GM10248 (cell line): Measurements from ENCODE around the gene CDC42BPB.

Experiments used
- CTCF ChIA-PET: fragments of 300-600 bp; sonication (Branson Sonifier 250); formaldehyde crosslinking; extraction: SDS; loops from one replicate; lab custom pipeline; 2021; ENCODE audit warnings: antibody characterized with exemption; lab: Yijun Ruan, JAX
- POLR2A ChIA-PET: fragments of 350-650 bp; sonication (Branson Sonifier 250); formaldehyde crosslinking; extraction: SDS; loops from one replicate; lab custom pipeline; 2020; ENCODE audit warnings: antibody characterized with exemption; lab: Yijun Ruan, JAX
- DNase-seq: peaks from one replicate; pipeline ENCODE4 v3.0.0; 2012; ENCODE audit errors: extremely low spot score
- TF ChIP-seq, protein P1 (sequence below): IDR thresholded peaks from 2 replicates; pipeline ENCODE4 v1.5.1; 2012; ENCODE audit warnings: mild to moderate bottlenecking, low read depth; ENCODE audit errors: extremely low read depth, missing control alignments, control extremely low read depth

Gene CDC42BPB

DNA sequence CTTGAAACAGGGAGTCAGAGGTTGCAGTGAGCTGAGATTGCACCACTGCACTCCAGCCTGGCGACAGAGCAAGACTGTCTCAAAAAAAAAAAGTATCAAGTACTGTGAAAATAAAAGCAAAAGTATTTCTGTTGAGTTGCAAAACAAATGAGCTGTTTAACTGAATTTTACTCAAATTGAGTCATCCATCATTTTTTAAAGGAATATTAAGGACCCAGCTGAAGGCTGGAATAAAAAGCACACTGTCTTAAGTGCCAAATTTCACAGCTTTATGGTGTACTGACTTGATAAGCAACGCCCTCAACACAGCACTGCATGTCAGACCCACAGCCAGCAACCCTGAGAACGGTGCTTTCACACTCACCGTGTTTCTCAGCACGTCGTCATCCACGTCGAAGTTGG is 76.9 kb downstream of the CDC42BPB start:
- TF ChIP-seq, protein P1, sequence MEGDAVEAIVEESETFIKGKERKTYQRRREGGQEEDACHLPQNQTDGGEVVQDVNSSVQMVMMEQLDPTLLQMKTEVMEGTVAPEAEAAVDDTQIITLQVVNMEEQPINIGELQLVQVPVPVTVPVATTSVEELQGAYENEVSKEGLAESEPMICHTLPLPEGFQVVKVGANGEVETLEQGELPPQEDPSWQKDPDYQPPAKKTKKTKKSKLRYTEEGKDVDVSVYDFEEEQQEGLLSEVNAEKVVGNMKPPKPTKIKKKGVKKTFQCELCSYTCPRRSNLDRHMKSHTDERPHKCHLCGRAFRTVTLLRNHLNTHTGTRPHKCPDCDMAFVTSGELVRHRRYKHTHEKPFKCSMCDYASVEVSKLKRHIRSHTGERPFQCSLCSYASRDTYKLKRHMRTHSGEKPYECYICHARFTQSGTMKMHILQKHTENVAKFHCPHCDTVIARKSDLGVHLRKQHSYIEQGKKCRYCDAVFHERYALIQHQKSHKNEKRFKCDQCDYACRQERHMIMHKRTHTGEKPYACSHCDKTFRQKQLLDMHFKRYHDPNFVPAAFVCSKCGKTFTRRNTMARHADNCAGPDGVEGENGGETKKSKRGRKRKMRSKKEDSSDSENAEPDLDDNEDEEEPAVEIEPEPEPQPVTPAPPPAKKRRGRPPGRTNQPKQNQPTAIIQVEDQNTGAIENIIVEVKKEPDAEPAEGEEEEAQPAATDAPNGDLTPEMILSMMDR, result no peak
- ChIA-PET CTCF (interaction anchor here (1.2 kb wide), 2 partner anchors 22 to 285 kb away, joined by 3 to 4 read pairs; no protein-coding TSS in a partner anchor), POLR2A (no interaction called here)
- DNase-seq, result no peak

DNA sequence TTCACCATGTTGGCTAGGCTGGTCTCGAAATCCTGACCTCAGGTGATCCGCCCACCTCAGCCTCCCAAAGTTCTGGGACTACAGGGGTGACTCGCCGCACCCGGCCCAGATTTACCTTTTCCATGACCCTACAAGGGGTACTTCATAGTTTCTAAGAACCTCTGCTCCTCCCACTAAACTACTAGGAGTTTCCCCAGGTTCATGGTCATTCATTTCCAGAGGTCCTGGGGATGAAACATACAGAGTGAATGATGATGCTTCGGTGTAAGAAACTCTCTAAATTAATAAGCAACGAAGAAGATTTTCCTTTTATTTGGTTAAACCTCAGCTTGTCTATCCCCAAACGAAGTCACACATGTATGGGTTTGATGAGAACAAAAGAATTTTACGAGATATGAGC is 77.9 kb downstream of the CDC42BPB start:
- no peak for DNase-seq
- TF ChIP-seq, protein P1, result no peak
- CTCF ChIA-PET, result no interaction called here
- POLR2A ChIA-PET, result no interaction called here

DNA sequence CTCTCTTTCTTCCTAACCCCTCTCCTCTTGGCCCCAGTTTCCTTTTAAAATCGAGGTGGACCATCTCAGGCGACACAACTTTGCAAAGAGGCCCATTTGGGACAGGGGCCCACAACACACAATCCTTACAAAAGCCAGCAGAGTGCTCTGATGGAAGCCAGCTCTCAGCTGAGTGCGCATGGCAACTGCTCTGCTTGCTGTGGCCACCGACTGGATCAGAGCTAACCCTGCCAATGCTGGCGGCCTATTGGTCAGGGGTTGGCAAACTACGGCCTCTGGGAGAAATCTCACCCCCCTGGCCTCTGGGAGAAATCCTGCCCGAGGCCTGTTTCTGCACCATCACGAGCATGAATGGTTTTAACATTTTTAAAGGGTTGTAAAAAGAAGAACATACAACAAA is 79.9 kb downstream of the CDC42BPB start:
- ChIA-PET POLR2A (interaction anchor here (0.7 kb wide), 1 partner anchor 84 kb away, joined by 5 read pairs; no protein-coding TSS in a partner anchor), CTCF (interaction anchor here (1.1 to 1.9 kb wide), 2 partner anchors 283 to 284 kb away, joined by 3 to 4 read pairs; no protein-coding TSS in a partner anchor)
- TF ChIP-seq, protein P1, result no peak
- DNase-seq, result no peak

DNA sequence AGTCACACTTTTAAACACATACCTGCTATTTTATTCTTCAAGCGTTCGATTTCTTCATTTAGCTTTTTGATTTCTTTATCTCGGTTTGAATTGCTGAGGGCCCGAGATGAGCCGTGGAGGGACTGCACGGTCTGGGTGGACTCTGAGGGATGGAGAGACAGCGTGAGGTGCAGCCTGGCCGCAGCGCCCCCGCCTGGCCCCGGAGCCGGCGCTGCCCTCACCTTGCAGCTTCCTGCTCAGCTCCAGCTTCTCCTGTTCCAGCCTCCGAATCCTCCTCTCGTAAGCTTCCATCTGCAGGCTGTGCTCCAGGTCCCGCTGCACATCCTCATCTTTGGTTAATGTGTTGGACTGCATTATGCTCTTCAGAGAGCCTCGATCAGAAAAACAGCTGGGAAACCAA is 81.7 kb downstream of the CDC42BPB start:
- DNase-seq, result no peak
- TF ChIP-seq, protein P1, result no peak
- ChIA-PET POLR2A (no interaction called here), CTCF (interaction anchor here (1.3 to 1.9 kb wide), 5 partner anchors 8 to 282 kb away, joined by 3 to 6 read pairs (median 4); no protein-coding TSS in a partner anchor)

DNA sequence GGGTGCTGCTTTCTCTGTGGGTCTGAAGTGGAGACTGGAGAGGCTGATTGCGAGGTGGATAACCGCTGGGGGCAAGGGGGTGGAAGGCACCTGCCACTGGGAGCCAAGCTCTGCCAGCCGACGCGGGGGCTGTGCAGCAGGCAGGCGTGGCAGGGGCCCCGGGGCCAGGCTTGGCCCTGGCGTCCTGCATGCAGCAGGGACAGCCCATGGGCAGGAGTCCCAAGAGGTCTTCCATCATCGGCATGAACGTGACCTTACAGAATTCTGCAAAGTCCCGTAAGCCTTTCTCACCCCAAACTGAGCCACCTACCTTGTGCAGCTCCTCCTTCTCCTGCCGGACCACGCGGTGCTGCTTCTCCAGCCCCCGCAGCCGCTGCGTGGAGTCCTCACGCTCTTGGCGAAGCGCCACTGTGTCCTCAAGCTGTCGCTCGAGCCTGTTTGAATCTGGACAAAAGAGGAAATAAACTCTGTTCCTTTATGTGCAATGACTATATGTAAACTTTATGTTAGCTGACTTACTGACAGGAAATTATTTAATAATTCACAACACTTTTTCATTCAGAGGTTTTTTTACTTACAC is 83.6 kb downstream of the CDC42BPB start:
- no peak for DNase-seq
- ChIA-PET POLR2A (interaction anchor here (0.7 kb wide), 1 partner anchor 157 kb away, joined by 8 read pairs; no protein-coding TSS in a partner anchor), CTCF (interaction anchor here (1.1 kb wide), 1 partner anchor 13 kb away, joined by 3 read pairs; no protein-coding TSS in a partner anchor)
- TF ChIP-seq, protein P1, result no peak

DNA sequence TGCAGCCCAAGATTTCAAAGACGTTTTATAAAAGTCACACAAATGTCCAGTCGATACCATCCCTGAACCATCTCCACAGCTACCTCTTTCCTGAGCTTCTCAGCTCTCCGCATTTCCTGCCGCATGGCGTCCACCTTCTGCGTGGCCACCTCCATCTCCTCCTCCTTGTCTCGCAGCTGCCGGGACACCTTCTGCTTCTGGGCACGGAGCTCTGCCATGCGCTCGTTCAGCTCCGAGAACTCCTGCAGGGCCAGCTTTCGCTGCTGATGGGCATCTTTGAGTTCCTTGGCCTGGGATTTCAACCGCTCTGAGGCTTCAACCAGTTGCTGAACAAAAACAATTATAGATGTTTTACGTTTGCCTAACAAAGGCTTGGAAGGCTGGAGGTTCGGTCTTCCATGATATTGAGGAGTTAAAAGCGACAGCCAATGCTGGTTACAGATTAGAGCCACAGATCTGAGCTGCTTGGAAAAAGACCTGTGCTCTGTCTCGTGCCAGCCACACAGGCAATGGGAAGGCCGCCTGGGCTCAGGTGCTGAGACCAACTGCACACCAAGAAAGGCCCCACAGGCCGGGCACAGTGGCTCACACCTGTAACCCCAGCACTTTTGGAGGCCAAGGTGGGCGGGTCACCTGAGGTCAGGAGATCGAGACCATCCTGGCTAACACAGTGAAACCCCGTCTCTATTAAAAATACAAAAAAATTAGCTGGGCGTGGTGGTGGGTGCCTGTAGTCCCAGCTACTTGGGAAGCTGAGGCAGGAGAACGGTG is 85.3 kb downstream of the CDC42BPB start:
- POLR2A ChIA-PET, result no interaction called here
- CTCF ChIA-PET, result interaction anchor here (1.4 kb wide), 1 partner anchor 277 kb away, joined by 3 read pairs; no protein-coding TSS in a partner anchor
- no peak for DNase-seq
- TF ChIP-seq, protein P1, result no peak
